Neuronal stem cell (in vitro differentiated cells): ENCODE data around the gene PTOV1.

Experiments
- DNase-seq: peaks from one replicate; pipeline ENCODE4 v3.0.0-alpha.2; 2013; ENCODE audit warnings: low spot score
- H2AFZ ChIP-seq: one replicate; pipeline ENCODE4 v1.6.1; 2013; ENCODE audit warnings: mild to moderate bottlenecking, low read length, inconsistent platforms
- H2AK5ac ChIP-seq: 2 replicates; pipeline ENCODE4 v1.6.1; 2013; ENCODE audit warnings: low read depth, mild to moderate bottlenecking, inconsistent platforms, low read length, moderate library complexity, mixed read lengths
- H2BK120ac ChIP-seq: 2 replicates; pipeline ENCODE4 v1.6.1; 2013; ENCODE audit warnings: low read depth, mild to moderate bottlenecking, inconsistent platforms, low read length, moderate library complexity, mixed read lengths
- H2BK12ac ChIP-seq: one replicate; pipeline ENCODE4 v1.6.1; 2013; ENCODE audit warnings: low read length, inconsistent platforms
- H2BK15ac ChIP-seq: 2 replicates; pipeline ENCODE4 v1.6.1; 2013; ENCODE audit warnings: mild to moderate bottlenecking, low read length, inconsistent platforms, mixed read lengths
- H2BK5ac ChIP-seq: one replicate; pipeline ENCODE4 v1.6.1; 2013; ENCODE audit warnings: inconsistent platforms, mild to moderate bottlenecking, low read length, moderate library complexity
- H3K14ac ChIP-seq: one replicate; pipeline ENCODE4 v1.6.1; 2013; ENCODE audit warnings: low read length, inconsistent platforms
- H3K18ac ChIP-seq: 2 replicates; pipeline ENCODE4 v1.6.1; 2013; ENCODE audit warnings: low read length, inconsistent platforms
- H3K23ac ChIP-seq: 2 replicates; pipeline ENCODE4 v1.6.1; 2013; ENCODE audit warnings: low read depth, mild to moderate bottlenecking, mixed read lengths, low read length, inconsistent platforms; ENCODE audit not compliant: poor library complexity
- H3K27ac ChIP-seq: replicated peaks from 3 replicates; pipeline ENCODE4 v1.5.1; 2013; ENCODE audit warnings: low read length, inconsistent platforms
- H3K27me3 ChIP-seq, 3 experiments: 2 replicates each; pipeline ENCODE4 v1.6.1; 2013; ENCODE audit warnings: low read length in 3 of 3, mild to moderate bottlenecking in 2 of 3, inconsistent platforms in 1 of 3, low read depth in 1 of 3, mixed read lengths in 1 of 3, moderate library complexity in 1 of 3; ENCODE audit not compliant: control insufficient read depth in 3 of 3, insufficient read depth in 3 of 3
- H3K36me3 ChIP-seq, 2 donors: replicated peaks in 1 of 2; 2 replicates each; pipeline ENCODE4 v1.6.1; 2013; ENCODE audit warnings: low read length in 2 of 2; ENCODE audit not compliant: control insufficient read depth in 2 of 2, insufficient read depth in 2 of 2
- H3K4ac ChIP-seq: 2 replicates; pipeline ENCODE4 v1.6.1; 2013; ENCODE audit warnings: inconsistent platforms, mild to moderate bottlenecking, low read length, moderate library complexity
- H3K4me1 ChIP-seq, 2 donors: 1 replicate in 1 of 2; 2 replicates in 1 of 2; pipeline ENCODE4 v1.6.1; 2013; ENCODE audit warnings: low read length in 2 of 2, low read depth in 1 of 2; ENCODE audit not compliant: control insufficient read depth in 2 of 2, insufficient read depth in 1 of 2
- H3K4me2 ChIP-seq: one replicate; pipeline ENCODE4 v1.6.1; 2013; ENCODE audit warnings: mild to moderate bottlenecking, low read length, inconsistent platforms; ENCODE audit not compliant: insufficient read depth, poor library complexity, severe bottlenecking
- H3K4me3 ChIP-seq, 2 donors: 2 replicates each; pipeline ENCODE4 v1.5.1; 2013; ENCODE audit warnings: low read length in 2 of 2, mild to moderate bottlenecking in 2 of 2, inconsistent platforms in 1 of 2, moderate library complexity in 1 of 2
- H3K79me1 ChIP-seq: one replicate; pipeline ENCODE4 v1.6.1; 2013; ENCODE audit warnings: low read depth, mild to moderate bottlenecking, inconsistent platforms, low read length, moderate library complexity
- H3K9ac ChIP-seq: one replicate; pipeline ENCODE4 v1.6.1; 2013; ENCODE audit warnings: mild to moderate bottlenecking, low read depth, low read length, inconsistent platforms; ENCODE audit not compliant: poor library complexity
- H3K9me3 ChIP-seq, 2 donors: replicated peaks in 1 of 2; 2 replicates each; pipeline versions ENCODE3 to v1.6.1; 2013; ENCODE audit warnings: low read length in 2 of 2, mild to moderate bottlenecking in 2 of 2, inconsistent platforms in 1 of 2, low read depth in 1 of 2, mixed read lengths in 1 of 2, moderate library complexity in 1 of 2; ENCODE audit not compliant: control insufficient read depth in 2 of 2, insufficient read depth in 1 of 2
- H4K8ac ChIP-seq: one replicate; pipeline ENCODE4 v1.6.1; 2013; ENCODE audit warnings: low read depth, mild to moderate bottlenecking, inconsistent platforms, low read length, moderate library complexity
- H4K91ac ChIP-seq: one replicate; pipeline ENCODE4 v1.6.1; 2013; ENCODE audit warnings: low read length, low read depth, mild to moderate bottlenecking, inconsistent platforms; ENCODE audit not compliant: poor library complexity
- WGBS, 2 donors: extraction: QIAGEN DNeasy Blood & Tissue Kit; methylation state at CpG; one replicate each; pipeline ENCODE4 v1.1.7; 2013; ENCODE audit warnings: missing lambda C conversion rate in 2 of 2, mixed read lengths in 1 of 2; ENCODE audit not compliant: insufficient read length in 2 of 2, insufficient replicate concordance in 1 of 2; ENCODE audit errors: extremely low coverage in 2 of 2; 5-methylcytosine and 5-hydroxymethylcytosine counted together

PTOV1 gene

DNA sequence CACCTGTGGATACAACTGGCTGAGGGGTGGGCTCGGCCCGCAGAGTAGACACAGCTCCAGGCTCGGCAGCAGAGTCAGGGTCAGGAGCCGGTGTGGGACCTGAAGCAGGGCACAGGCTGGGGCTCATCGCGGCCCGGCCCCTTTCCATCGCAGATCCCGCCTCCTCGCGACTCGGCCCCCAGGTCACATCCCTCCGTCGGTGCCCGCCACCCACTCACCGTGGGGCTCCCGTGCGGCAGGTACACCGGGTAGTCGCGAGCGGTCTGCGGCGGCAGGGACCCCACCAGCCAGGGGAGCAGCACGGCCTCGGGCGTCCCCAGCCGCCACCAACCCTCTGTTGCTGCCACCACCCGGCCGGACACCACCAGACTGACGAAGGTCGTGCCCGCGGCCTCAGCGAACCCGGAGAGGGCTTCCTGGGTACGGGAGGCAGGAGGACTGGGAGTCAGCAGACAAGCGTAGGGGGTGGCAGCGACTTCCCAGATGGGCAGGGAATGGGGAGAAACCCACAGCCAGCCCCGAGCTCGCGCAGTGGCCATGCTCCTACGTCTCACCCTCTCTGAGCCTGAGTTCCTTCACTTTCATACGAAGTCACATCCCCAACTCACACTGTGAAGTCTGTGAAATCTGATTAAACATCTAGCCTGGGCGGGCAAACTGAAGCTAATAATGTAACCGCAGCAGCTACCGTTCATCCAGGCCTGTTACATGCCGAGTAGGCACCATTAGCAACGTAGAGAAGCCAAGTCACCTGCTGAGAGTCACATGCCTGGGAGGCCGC lies 41.6 kb upstream of the PTOV1 start:
- H2AFZ ChIP-seq, result no peak overlapping the region
- H3K79me1 ChIP-seq, result peaks cover 3% of the 10 kb centered on the region
- H3K27ac ChIP-seq, result peak overlapping the region; percentile 61
- H3K9ac ChIP-seq, result peak overlapping the region; percentile 87
- peak overlapping the region; percentile 84 for H3K14ac ChIP-seq
- H3K9me3 ChIP-seq, result peaks cover 0 to 2% of the 10 kb centered on the region in 2 donors
- H2BK5ac ChIP-seq, result peak overlapping the region; percentile 1
- H2AK5ac ChIP-seq, result peak overlapping the region; percentile 9
- H2BK120ac ChIP-seq, result peak overlapping the region; percentile 89
- peak overlapping the region; percentile 76 for H3K23ac ChIP-seq
- no peaks in the 10 kb centered on the region for H3K27me3 ChIP-seq
- H3K4me1 ChIP-seq, result peaks cover 6 to 19% of the 10 kb centered on the region in 2 donors
- DNase-seq, result no peak
- WGBS, 2 donors, result no CpG with 5 or more reads among the region's 50 CpGs
- peak overlapping the region; percentile 71 for H3K4me2 ChIP-seq
- H2BK15ac ChIP-seq, result peak overlapping the region; percentile 95
- peak overlapping the region; percentile 98 for H4K8ac ChIP-seq
- peak overlapping the region in 1 of 2 donors; percentile 81 for H3K4me3 ChIP-seq
- peaks cover 13 to 44% of the 10 kb centered on the region in 2 donors for H3K36me3 ChIP-seq
- no peak overlapping the region for H4K91ac ChIP-seq
- H2BK12ac ChIP-seq, result peak overlapping the region; percentile 87
- peak overlapping the region; percentile 18 for H3K4ac ChIP-seq
- peak overlapping the region; percentile 92 for H3K18ac ChIP-seq

DNA sequence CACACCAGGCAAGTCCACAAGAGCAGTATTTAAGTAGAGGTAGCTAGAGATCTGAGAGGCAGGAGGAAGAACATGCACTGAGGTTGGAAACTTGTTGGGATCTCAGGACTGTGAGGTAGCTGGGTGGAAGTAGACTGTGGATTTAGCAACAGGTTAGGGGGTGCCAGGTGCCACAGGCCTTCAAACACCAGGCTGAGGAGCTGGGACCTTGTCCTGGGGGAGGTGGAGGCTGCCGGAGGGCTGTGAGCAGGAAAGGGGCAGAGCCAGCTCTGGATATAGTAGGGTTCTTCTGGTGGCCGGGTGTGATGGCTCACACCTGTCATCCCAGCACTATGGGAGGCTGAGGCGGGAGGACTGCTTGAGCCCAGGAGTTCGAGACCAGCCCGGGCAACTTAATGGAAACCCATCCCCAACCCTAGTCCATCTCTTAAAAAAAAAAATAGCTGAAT lies 41.0 kb upstream of the PTOV1 start:
- no peak for DNase-seq
- no peak overlapping the region for H2BK12ac ChIP-seq
- peak overlapping the region; percentile 9 for H2AK5ac ChIP-seq
- H2BK120ac ChIP-seq, result no peak overlapping the region
- no peak overlapping the region for H3K4ac ChIP-seq
- H4K8ac ChIP-seq, result no peak overlapping the region
- no peak overlapping the region for H3K14ac ChIP-seq
- peak overlapping the region in 1 of 2 donors; percentile 15 for H3K4me3 ChIP-seq
- peak overlapping the region; percentile 1 for H2BK5ac ChIP-seq
- no peak overlapping the region for H3K9ac ChIP-seq
- H4K91ac ChIP-seq, result no peak overlapping the region
- peaks cover 13 to 37% of the 10 kb centered on the region in 2 donors for H3K36me3 ChIP-seq
- H2AFZ ChIP-seq, result no peak overlapping the region
- H3K18ac ChIP-seq, result no peak overlapping the region
- peaks cover 0 to 2% of the 10 kb centered on the region in 2 donors for H3K9me3 ChIP-seq
- no peak overlapping the region for H3K27ac ChIP-seq
- no peak overlapping the region for H3K23ac ChIP-seq
- peaks cover 3% of the 10 kb centered on the region for H3K79me1 ChIP-seq
- no peak overlapping the region for H2BK15ac ChIP-seq
- no CpG with 5 or more reads among the region's 5 CpGs for WGBS, 2 donors
- H3K27me3 ChIP-seq, result no peaks in the 10 kb centered on the region
- H3K4me2 ChIP-seq, result no peak overlapping the region
- peaks cover 6 to 19% of the 10 kb centered on the region in 2 donors for H3K4me1 ChIP-seq

DNA sequence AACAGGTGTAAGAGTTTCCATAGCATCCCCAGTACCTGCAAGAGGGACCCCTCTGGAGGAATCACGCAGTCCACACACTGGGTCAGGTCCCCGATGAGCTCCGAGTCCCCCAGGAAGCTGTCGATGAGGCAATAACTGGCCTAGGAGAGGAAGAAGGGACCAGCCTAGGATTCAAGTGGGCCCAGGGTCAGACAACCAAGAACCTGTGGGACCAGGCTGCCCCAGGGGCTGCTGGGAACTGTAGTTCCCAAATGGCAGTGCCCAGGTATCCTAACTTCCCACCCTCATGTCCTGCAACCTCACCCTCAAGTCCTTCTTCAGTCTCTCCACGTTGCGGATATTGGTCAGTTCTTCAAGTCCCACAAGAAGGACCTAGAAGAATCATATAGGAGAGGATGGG lies 39.6 kb upstream of the PTOV1 start:
- H2BK12ac ChIP-seq, result no peak overlapping the region
- no peak overlapping the region for H4K91ac ChIP-seq
- H3K18ac ChIP-seq, result no peak overlapping the region
- no peak overlapping the region for H3K4ac ChIP-seq
- no peak overlapping the region for H3K9ac ChIP-seq
- no peak overlapping the region for H4K8ac ChIP-seq
- peaks cover 9 to 25% of the 10 kb centered on the region in 2 donors for H3K36me3 ChIP-seq
- no peak overlapping the region for H3K4me3 ChIP-seq
- peaks cover 0 to 2% of the 10 kb centered on the region in 2 donors for H3K9me3 ChIP-seq
- no peak for DNase-seq
- H3K23ac ChIP-seq, result no peak overlapping the region
- H3K79me1 ChIP-seq, result peaks cover 3% of the 10 kb centered on the region
- H2AFZ ChIP-seq, result no peak overlapping the region
- no peak overlapping the region for H2BK5ac ChIP-seq
- H2BK120ac ChIP-seq, result no peak overlapping the region
- no peak overlapping the region for H2AK5ac ChIP-seq
- no peak overlapping the region for H3K14ac ChIP-seq
- H2BK15ac ChIP-seq, result no peak overlapping the region
- no peaks in the 10 kb centered on the region for H3K27me3 ChIP-seq
- H3K27ac ChIP-seq, result no peak overlapping the region
- WGBS, 2 donors, result no CpG with 5 or more reads among the region's 6 CpGs
- H3K4me1 ChIP-seq, result peaks cover 6 to 19% of the 10 kb centered on the region in 2 donors
- H3K4me2 ChIP-seq, result no peak overlapping the region

DNA sequence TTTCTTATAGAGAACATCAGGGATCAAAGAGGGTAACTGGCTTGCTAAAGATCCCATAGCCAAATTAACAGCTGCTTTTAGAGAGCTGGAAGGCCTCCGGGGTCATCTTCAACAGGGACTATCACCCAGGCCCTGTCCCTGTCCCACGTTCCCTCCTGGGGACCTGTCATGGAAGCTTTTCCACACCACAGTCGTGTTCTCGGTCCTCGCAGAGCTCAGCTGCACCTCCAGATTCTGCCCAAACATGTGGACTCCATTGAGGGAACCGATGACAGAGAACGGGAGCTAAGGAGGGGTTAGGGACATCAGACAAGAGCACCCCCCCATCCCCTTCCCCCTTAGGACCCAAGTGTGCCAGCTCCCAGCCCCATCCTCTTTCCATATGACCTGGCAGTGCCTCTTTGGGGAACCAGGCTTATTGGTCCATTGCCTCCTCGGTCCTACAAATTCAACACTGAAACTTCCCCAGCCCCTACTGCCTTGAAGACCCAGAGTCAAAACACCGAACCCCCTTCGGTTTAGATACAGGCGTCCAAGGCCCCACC lies 38.4 kb upstream of the PTOV1 start:
- H3K4me3 ChIP-seq, result peak overlapping the region; percentile 64 to 97
- H3K36me3 ChIP-seq, result peaks cover 2 to 18% of the 10 kb centered on the region in 2 donors
- H3K14ac ChIP-seq, result peak overlapping the region; percentile 50
- H2BK5ac ChIP-seq, result peak overlapping the region; percentile 97
- peak overlapping the region; percentile 89 for H4K91ac ChIP-seq
- H3K23ac ChIP-seq, result peak overlapping the region; percentile 17
- H2AK5ac ChIP-seq, result peak overlapping the region; percentile 95
- no CpG with 5 or more reads among the region's 11 CpGs for WGBS, 2 donors
- peaks cover 3% of the 10 kb centered on the region for H3K79me1 ChIP-seq
- peak overlapping the region; percentile 87 for H2AFZ ChIP-seq
- H3K27ac ChIP-seq, result peak overlapping the region; percentile 79
- peak overlapping the region; percentile 78 for H3K4ac ChIP-seq
- peak overlapping the region; percentile 93 for H3K9ac ChIP-seq
- peak overlapping the region; percentile 98 for H3K18ac ChIP-seq
- H4K8ac ChIP-seq, result no peak overlapping the region
- H3K27me3 ChIP-seq, result no peaks in the 10 kb centered on the region
- no peak overlapping the region for H2BK12ac ChIP-seq
- peaks cover 8 to 19% of the 10 kb centered on the region in 2 donors for H3K4me1 ChIP-seq
- H3K9me3 ChIP-seq, result peaks cover 0 to 2% of the 10 kb centered on the region in 2 donors
- DNase-seq, result no peak
- peak overlapping the region; percentile 98 for H3K4me2 ChIP-seq
- H2BK120ac ChIP-seq, result no peak overlapping the region
- peak overlapping the region; percentile 95 for H2BK15ac ChIP-seq
